Measurements from ENCODE around the gene LCOR. TPM values are rescaled to one million over a fixed set of nuclear protein-coding genes. Genes with fewer than 3 reads are reported as not detected.

LCOR gene
- polyA plus RNA-seq (2011; rRNA removed) (11.6 and 12.0 TPM in 2 replicates), polyA minus RNA-seq (2011; rRNA and poly(A)+ RNA removed) (34.3 and 34.8 TPM in 2 replicates)

- DNase-seq (ENCODE audit: low read depth, low spot score) = peak; percentile 63
- ChIA-PET POLR2A (interaction anchor here (0.7 to 1.7 kb wide), 4 partner anchors 19 to 205 kb away, joined by 3 to 9 read pairs (median 6); no protein-coding TSS in a partner anchor), CTCF (no interaction called here)
- no peak for TF ChIP-seq CTCF (IDR thresholded peaks at IDR 0.05; ENCODE audit: low read depth, low read length)
- Histone ChIP-seq H3K27me3 (ENCODE audit: control insufficient read depth, insufficient read depth, low read length) (peaks cover 3% of the 10 kb centered on the region), H3K27ac (ENCODE audit: low read depth, low read length) (peak within 1 kb of the TSS; percentile 78), H3K4me3 (ENCODE audit: low read depth, low read length) (peak within 1 kb of the TSS; percentile 86), H3K9me3 (ENCODE audit: control insufficient read depth, insufficient read depth, low read length) (no peaks in the 10 kb centered on the region; the same call in 1 of the 2 replicates)
Observed at GRCh38 chr10:96831867-96832720, at the start of gene LCOR. LCOR (plus strand) TSS chr10:96832298; CDS start chr10:96949058, 116,760 bp downstream.

DNA sequence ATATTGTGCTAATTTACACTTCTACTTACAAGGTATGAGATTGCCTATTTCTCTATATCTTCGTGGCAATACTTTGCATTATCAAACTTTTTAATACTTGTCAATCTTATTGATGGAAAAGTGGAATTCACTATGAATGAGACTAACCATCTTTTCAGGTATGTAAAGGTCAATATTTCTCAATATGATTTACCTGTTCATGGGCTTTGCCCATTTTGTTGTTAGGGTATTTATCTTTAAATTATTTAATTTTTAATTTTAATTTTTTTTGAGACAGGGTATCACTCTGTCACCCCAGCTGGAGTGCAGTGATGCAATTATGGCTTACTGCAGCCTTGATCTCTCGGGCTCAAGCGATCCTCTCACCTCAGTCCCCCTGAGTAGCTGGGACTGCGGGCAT, 47.8 kb upstream of the LCOR start:
- ChIA-PET CTCF (interaction anchor here (1.5 kb wide), 1 partner anchor 288 kb away, joined by 3 read pairs; no protein-coding TSS in a partner anchor), POLR2A (interaction anchor here (0.6 kb wide), 1 partner anchor 90 kb away, joined by 3 read pairs; no protein-coding TSS in a partner anchor)
- no peak for TF ChIP-seq CTCF (IDR thresholded peaks at IDR 0.05; ENCODE audit: low read depth, low read length)
- DNase-seq (ENCODE audit: low read depth, low spot score) = no peak
- no peak overlapping the region for H3K4me3 ChIP-seq (ENCODE audit: low read depth, low read length)
- peaks cover 3% of the 10 kb centered on the region for H3K27me3 ChIP-seq (ENCODE audit: control insufficient read depth, insufficient read depth, low read length)
- H3K27ac ChIP-seq (ENCODE audit: low read depth, low read length) = no peak overlapping the region
- no peaks in the 10 kb centered on the region for H3K9me3 ChIP-seq (ENCODE audit: control insufficient read depth, insufficient read depth, low read length)

GRCh38 chr10:96789571-96790108, 42.5 kb upstream of the LCOR start:
- ChIA-PET CTCF (interaction anchor here (0.6 to 2.3 kb wide), 21 partner anchors 9 to 420 kb away, joined by 3 to 15 read pairs (median 5); no protein-coding TSS in a partner anchor), POLR2A (no interaction called here)
- H3K27me3 ChIP-seq (ENCODE audit: control insufficient read depth, insufficient read depth, low read length) = peaks cover 6% of the 10 kb centered on the region
- no peak overlapping the region for H3K27ac ChIP-seq (ENCODE audit: low read depth, low read length)
- no peak overlapping the region for H3K4me3 ChIP-seq (ENCODE audit: low read depth, low read length)
- H3K9me3 ChIP-seq (ENCODE audit: control insufficient read depth, insufficient read depth, low read length) = no peaks in the 10 kb centered on the region
- no peak for DNase-seq (ENCODE audit: low read depth, low spot score)
- peak; percentile 81 for TF ChIP-seq CTCF (IDR thresholded peaks at IDR 0.05; ENCODE audit: low read depth, low read length)

DNA sequence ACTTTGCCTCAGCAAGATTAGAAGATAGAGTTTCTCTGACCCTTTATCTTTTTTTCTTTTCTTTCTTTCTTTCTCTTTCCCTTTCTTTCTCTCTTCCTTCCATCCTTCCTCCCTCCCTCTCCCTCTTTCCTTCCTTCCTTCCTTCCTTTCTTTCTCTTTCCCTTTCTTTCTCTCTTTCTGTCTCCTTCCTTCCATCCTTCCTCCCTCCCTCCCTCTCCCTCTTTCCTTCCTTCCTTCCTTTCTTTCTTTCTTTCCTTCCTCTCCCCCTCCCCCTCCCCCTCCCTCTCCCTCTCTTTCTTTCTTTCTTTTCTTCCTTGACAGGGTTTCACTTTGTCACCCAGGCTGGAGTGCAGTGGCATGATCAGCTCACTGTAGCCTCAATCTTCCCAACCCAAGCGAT, 40.2 kb upstream of the LCOR start:
- no peak overlapping the region for H3K27ac ChIP-seq (ENCODE audit: low read depth, low read length)
- ChIA-PET POLR2A (no interaction called here), CTCF (no interaction called here)
- peaks cover 3% of the 10 kb centered on the region for H3K27me3 ChIP-seq (ENCODE audit: control insufficient read depth, insufficient read depth, low read length)
- no peak for TF ChIP-seq CTCF (IDR thresholded peaks at IDR 0.05; ENCODE audit: low read depth, low read length)
- H3K9me3 ChIP-seq (ENCODE audit: control insufficient read depth, insufficient read depth, low read length) = no peaks in the 10 kb centered on the region
- no peak for DNase-seq (ENCODE audit: low read depth, low spot score)
- H3K4me3 ChIP-seq (ENCODE audit: low read depth, low read length) = no peak overlapping the region

All from AG04450 (cell line).